SK-N-SH (cell line): ENCODE data around the gene ASH1L.

ENCODE experiments used
- EP300 ChIP-seq, 2 experiments: IDR thresholded peaks; 2 replicates each; pipeline versions ENCODE4 v1.4.0 to v1.6.1; 2012; ENCODE audit warnings: borderline replicate concordance in 1 of 2, low read depth in 1 of 2, low read length in 1 of 2
- FOXJ3 ChIP-seq: sonication (generic); formaldehyde crosslinking; IDR thresholded peaks from 2 replicates; pipeline ENCODE4 v1.5.1; 2020; ENCODE audit warnings: mild to moderate bottlenecking, missing genetic modification reagents
- GABPA ChIP-seq: IDR thresholded peaks from 2 replicates; pipeline ENCODE4 v1.4.0; 2012; ENCODE audit warnings: low read depth, mild to moderate bottlenecking
- NRF1 ChIP-seq: IDR thresholded peaks from 2 replicates; pipeline ENCODE4 v1.6.1; 2012; ENCODE audit warnings: low read depth, mild to moderate bottlenecking, low read length
- RAD21 ChIP-seq: IDR thresholded peaks from 2 replicates; pipeline ENCODE4 v1.6.1; 2012; ENCODE audit warnings: mild to moderate bottlenecking, low read length
- RXRA ChIP-seq: IDR thresholded peaks from 2 replicates; pipeline ENCODE4 v1.4.0; 2012; ENCODE audit warnings: low read depth, mild to moderate bottlenecking, borderline replicate concordance
- TAF1 ChIP-seq: IDR thresholded peaks from 2 replicates; pipeline ENCODE4 v1.6.1; 2012; ENCODE audit warnings: low read depth, mild to moderate bottlenecking, low read length, moderate library complexity, borderline replicate concordance
- TF ChIP-seq, protein P1 (sequence below): IDR thresholded peaks from 2 replicates; pipeline ENCODE4 v1.6.1; 2012; ENCODE audit warnings: mild to moderate bottlenecking, low read depth, low read length, moderate library complexity
- TF ChIP-seq, protein P2 (sequence below): fragments of 200-600 bp; sonication (generic); IDR thresholded peaks from 2 replicates; pipeline ENCODE4 v1.6.1; 2017; ENCODE audit warnings: antibody characterized with exemption, mild to moderate bottlenecking, moderate library complexity
- TF ChIP-seq, protein P3 (sequence below): fragments of 150-350 bp; IDR thresholded peaks from 2 replicates; pipeline ENCODE4 v1.6.1; 2016; ENCODE audit warnings: mild to moderate bottlenecking, low read depth, low read length
- TF ChIP-seq, protein P4 (sequence below): IDR thresholded peaks from 2 replicates; pipeline ENCODE4 v1.4.0; 2012; ENCODE audit warnings: low read depth, borderline replicate concordance

DNA sequence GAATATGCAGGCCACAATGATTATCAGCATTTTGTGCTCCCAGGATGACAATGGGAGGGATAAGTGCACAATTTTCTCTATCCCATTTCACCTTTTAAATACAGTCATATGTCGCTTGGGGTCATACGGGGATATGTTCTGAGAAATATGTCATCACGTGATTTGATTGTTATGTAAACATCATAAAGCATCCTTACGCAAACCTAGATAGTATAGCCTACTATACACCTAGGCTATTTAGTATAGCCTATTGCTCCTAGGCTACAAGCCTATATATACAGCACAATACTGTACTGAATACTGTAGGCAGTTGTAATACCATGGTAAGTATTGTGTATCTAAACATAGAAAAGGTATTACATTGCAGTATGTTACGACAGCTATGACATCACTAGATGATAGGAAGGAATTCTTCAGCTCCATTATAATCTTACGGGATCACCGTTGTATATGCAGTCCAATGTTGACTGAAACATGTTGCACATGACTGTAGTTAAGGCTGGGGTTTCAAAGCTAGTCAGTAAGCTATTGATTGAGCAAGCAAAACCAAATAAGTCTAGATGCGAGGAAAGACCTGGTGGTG is 223.0 kb downstream of the ASH1L start:
- TF ChIP-seq, protein P1, sequence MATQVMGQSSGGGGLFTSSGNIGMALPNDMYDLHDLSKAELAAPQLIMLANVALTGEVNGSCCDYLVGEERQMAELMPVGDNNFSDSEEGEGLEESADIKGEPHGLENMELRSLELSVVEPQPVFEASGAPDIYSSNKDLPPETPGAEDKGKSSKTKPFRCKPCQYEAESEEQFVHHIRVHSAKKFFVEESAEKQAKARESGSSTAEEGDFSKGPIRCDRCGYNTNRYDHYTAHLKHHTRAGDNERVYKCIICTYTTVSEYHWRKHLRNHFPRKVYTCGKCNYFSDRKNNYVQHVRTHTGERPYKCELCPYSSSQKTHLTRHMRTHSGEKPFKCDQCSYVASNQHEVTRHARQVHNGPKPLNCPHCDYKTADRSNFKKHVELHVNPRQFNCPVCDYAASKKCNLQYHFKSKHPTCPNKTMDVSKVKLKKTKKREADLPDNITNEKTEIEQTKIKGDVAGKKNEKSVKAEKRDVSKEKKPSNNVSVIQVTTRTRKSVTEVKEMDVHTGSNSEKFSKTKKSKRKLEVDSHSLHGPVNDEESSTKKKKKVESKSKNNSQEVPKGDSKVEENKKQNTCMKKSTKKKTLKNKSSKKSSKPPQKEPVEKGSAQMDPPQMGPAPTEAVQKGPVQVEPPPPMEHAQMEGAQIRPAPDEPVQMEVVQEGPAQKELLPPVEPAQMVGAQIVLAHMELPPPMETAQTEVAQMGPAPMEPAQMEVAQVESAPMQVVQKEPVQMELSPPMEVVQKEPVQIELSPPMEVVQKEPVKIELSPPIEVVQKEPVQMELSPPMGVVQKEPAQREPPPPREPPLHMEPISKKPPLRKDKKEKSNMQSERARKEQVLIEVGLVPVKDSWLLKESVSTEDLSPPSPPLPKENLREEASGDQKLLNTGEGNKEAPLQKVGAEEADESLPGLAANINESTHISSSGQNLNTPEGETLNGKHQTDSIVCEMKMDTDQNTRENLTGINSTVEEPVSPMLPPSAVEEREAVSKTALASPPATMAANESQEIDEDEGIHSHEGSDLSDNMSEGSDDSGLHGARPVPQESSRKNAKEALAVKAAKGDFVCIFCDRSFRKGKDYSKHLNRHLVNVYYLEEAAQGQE = no peak
- TF ChIP-seq TAF1 (no peak), RXRA (no peak), EP300 (IDR thresholded peaks at IDR 0.05; ENCODE audit: borderline replicate concordance in 1 of 2, low read depth in 1 of 2, low read length in 1 of 2) (no peak), FOXJ3 (no peak), GABPA (no peak), RAD21 (no peak), NRF1 (no peak)
- TF ChIP-seq, protein P2, sequence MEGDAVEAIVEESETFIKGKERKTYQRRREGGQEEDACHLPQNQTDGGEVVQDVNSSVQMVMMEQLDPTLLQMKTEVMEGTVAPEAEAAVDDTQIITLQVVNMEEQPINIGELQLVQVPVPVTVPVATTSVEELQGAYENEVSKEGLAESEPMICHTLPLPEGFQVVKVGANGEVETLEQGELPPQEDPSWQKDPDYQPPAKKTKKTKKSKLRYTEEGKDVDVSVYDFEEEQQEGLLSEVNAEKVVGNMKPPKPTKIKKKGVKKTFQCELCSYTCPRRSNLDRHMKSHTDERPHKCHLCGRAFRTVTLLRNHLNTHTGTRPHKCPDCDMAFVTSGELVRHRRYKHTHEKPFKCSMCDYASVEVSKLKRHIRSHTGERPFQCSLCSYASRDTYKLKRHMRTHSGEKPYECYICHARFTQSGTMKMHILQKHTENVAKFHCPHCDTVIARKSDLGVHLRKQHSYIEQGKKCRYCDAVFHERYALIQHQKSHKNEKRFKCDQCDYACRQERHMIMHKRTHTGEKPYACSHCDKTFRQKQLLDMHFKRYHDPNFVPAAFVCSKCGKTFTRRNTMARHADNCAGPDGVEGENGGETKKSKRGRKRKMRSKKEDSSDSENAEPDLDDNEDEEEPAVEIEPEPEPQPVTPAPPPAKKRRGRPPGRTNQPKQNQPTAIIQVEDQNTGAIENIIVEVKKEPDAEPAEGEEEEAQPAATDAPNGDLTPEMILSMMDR = no peak
- TF ChIP-seq, protein P3, sequence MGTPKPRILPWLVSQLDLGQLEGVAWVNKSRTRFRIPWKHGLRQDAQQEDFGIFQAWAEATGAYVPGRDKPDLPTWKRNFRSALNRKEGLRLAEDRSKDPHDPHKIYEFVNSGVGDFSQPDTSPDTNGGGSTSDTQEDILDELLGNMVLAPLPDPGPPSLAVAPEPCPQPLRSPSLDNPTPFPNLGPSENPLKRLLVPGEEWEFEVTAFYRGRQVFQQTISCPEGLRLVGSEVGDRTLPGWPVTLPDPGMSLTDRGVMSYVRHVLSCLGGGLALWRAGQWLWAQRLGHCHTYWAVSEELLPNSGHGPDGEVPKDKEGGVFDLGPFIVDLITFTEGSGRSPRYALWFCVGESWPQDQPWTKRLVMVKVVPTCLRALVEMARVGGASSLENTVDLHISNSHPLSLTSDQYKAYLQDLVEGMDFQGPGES = no peak
- TF ChIP-seq, protein P4, sequence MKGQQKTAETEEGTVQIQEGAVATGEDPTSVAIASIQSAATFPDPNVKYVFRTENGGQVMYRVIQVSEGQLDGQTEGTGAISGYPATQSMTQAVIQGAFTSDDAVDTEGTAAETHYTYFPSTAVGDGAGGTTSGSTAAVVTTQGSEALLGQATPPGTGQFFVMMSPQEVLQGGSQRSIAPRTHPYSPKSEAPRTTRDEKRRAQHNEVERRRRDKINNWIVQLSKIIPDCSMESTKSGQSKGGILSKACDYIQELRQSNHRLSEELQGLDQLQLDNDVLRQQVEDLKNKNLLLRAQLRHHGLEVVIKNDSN = no peak
